ENCODE results near the gene TXNDC5. TPM values are rescaled to one million over a fixed set of nuclear protein-coding genes. Genes with fewer than 3 reads are reported as not detected.

TXNDC5 gene
- polyA plus RNA-seq, 1 donor from 2014 or later, result 37.7 TPM

DNA sequence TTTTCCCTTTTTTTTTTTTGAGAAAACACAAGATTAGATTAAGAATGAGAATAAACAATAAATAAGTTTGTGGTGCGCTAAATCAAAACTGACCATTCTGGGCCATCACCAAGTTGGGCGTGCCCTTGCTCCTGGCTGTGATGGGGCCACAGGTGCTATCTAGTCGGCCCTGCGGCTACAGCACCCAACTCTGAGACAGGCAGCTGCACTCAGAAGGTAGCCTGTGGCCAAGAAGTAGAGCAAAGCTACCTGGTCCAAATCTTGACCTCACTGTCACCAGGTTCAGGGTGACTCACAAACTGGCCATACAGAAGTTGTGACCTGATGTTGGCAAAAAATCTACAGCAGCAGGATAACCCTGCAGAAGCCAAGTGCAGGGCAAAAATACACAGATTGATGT is 3.4 kb downstream of the TXNDC5 start:
- Histone ChIP-seq H3K36me3 (ENCODE audit: insufficient read depth, low read length) (no peaks in the 10 kb centered on the region), H3K4me3 (ENCODE audit: low read length) (no peak overlapping the region), H3K4me2 (ENCODE audit: low read length) (no peak overlapping the region), H3K9ac (ENCODE audit: low read length) (no peak overlapping the region), H3K27me3 (ENCODE audit: insufficient read depth, low read depth, low read length) (peaks cover 6% of the 10 kb centered on the region), H3K9me2 (ENCODE audit: insufficient read depth, low read length) (no peaks in the 10 kb centered on the region), H3K9me3 (ENCODE audit: low read length) (no peaks in the 10 kb centered on the region), H3F3A (ENCODE audit: insufficient read depth, low read length, poor library complexity, severe bottlenecking) (no peaks in the 10 kb centered on the region), H4K20me1 (ENCODE audit: insufficient read depth) (no peaks in the 10 kb centered on the region), H3K27ac (ENCODE audit: low read length) (no peak overlapping the region), H2AFZ (ENCODE audit: low read depth, low read length) (no peak overlapping the region), H3K79me2 (replicated peaks; ENCODE audit: insufficient read depth, low read length) (peaks cover 5% of the 10 kb centered on the region)
- TF ChIP-seq EZH2 (IDR thresholded peaks at IDR 0.05; ENCODE audit: borderline replicate concordance, insufficient read depth, low read length, poor library complexity, severe bottlenecking) (no peak), MXI1 (conservative IDR thresholded peaks at IDR 0.05; ENCODE audit: poor library complexity, severe bottlenecking) (no peak), RAD21 (conservative IDR thresholded peaks at IDR 0.05) (no peak), TAF1 (IDR thresholded peaks at IDR 0.05; ENCODE audit: low read depth) (no peak), POLR2AphosphoS5 (IDR thresholded peaks at IDR 0.05) (no peak), EP300 (conservative IDR thresholded peaks at IDR 0.05; ENCODE audit: poor library complexity, severe bottlenecking) (no peak), SMC3 (conservative IDR thresholded peaks at IDR 0.05; ENCODE audit: poor library complexity) (no peak)
- TF ChIP-seq, protein P1, sequence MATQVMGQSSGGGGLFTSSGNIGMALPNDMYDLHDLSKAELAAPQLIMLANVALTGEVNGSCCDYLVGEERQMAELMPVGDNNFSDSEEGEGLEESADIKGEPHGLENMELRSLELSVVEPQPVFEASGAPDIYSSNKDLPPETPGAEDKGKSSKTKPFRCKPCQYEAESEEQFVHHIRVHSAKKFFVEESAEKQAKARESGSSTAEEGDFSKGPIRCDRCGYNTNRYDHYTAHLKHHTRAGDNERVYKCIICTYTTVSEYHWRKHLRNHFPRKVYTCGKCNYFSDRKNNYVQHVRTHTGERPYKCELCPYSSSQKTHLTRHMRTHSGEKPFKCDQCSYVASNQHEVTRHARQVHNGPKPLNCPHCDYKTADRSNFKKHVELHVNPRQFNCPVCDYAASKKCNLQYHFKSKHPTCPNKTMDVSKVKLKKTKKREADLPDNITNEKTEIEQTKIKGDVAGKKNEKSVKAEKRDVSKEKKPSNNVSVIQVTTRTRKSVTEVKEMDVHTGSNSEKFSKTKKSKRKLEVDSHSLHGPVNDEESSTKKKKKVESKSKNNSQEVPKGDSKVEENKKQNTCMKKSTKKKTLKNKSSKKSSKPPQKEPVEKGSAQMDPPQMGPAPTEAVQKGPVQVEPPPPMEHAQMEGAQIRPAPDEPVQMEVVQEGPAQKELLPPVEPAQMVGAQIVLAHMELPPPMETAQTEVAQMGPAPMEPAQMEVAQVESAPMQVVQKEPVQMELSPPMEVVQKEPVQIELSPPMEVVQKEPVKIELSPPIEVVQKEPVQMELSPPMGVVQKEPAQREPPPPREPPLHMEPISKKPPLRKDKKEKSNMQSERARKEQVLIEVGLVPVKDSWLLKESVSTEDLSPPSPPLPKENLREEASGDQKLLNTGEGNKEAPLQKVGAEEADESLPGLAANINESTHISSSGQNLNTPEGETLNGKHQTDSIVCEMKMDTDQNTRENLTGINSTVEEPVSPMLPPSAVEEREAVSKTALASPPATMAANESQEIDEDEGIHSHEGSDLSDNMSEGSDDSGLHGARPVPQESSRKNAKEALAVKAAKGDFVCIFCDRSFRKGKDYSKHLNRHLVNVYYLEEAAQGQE (IDR thresholded peaks at IDR 0.05; ENCODE audit: borderline replicate concordance), result no peak
- TF ChIP-seq, protein P2, sequence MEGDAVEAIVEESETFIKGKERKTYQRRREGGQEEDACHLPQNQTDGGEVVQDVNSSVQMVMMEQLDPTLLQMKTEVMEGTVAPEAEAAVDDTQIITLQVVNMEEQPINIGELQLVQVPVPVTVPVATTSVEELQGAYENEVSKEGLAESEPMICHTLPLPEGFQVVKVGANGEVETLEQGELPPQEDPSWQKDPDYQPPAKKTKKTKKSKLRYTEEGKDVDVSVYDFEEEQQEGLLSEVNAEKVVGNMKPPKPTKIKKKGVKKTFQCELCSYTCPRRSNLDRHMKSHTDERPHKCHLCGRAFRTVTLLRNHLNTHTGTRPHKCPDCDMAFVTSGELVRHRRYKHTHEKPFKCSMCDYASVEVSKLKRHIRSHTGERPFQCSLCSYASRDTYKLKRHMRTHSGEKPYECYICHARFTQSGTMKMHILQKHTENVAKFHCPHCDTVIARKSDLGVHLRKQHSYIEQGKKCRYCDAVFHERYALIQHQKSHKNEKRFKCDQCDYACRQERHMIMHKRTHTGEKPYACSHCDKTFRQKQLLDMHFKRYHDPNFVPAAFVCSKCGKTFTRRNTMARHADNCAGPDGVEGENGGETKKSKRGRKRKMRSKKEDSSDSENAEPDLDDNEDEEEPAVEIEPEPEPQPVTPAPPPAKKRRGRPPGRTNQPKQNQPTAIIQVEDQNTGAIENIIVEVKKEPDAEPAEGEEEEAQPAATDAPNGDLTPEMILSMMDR (IDR thresholded peaks at IDR 0.05; ENCODE audit: poor library complexity, severe bottlenecking), result no peak

DNA sequence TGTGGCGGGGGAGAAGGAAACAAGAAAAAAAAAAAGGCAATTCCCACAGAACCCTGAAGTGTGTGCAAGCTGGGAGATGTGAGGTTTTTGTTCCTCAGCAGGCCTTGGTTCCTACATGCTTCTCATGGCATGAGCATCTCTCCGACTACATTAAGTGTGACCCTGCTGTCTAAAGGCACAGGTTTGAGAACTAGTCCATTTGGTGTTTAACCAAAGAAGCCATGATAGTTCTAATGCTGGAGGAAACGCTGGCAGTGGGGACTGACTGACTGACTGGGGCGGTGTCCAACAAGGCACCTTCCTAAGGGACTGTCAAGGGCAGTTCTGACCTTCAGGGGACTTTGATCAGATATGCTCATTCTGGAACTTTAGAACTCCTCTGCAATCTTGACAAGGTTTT is 3.8 kb downstream of the TXNDC5 start:
- Histone ChIP-seq H3K27ac (ENCODE audit: low read length) (no peak overlapping the region), H3K36me3 (ENCODE audit: insufficient read depth, low read length) (peaks cover under 1% of the 10 kb centered on the region), H3K27me3 (ENCODE audit: insufficient read depth, low read depth, low read length) (peaks cover 6% of the 10 kb centered on the region), H3K79me2 (replicated peaks; ENCODE audit: insufficient read depth, low read length) (peaks cover 5% of the 10 kb centered on the region), H3F3A (ENCODE audit: insufficient read depth, low read length, poor library complexity, severe bottlenecking) (no peaks in the 10 kb centered on the region), H3K9ac (ENCODE audit: low read length) (no peak overlapping the region), H3K9me3 (ENCODE audit: low read length) (no peaks in the 10 kb centered on the region), H4K20me1 (ENCODE audit: insufficient read depth) (no peaks in the 10 kb centered on the region), H3K4me3 (ENCODE audit: low read length) (no peak overlapping the region), H2AFZ (ENCODE audit: low read depth, low read length) (no peak overlapping the region), H3K4me2 (ENCODE audit: low read length) (no peak overlapping the region), H3K9me2 (ENCODE audit: insufficient read depth, low read length) (no peaks in the 10 kb centered on the region)
- TF ChIP-seq POLR2AphosphoS5 (IDR thresholded peaks at IDR 0.05) (no peak), SMC3 (conservative IDR thresholded peaks at IDR 0.05; ENCODE audit: poor library complexity) (no peak), EP300 (conservative IDR thresholded peaks at IDR 0.05; ENCODE audit: poor library complexity, severe bottlenecking) (no peak)
- TF ChIP-seq, protein P2 (IDR thresholded peaks at IDR 0.05; ENCODE audit: poor library complexity, severe bottlenecking), result no peak

Data from neural cell (in vitro differentiated cells).